HT-29 (cell line): ENCODE data around the gene SAMD4B. TPM values are rescaled to one million over a fixed set of nuclear protein-coding genes. Genes with fewer than 3 reads are reported as not detected.

ENCODE experiments used
- DNase-seq: peaks from one replicate; pipeline ENCODE4 v3.0.0-alpha.2; 2015; ENCODE audit warnings: low spot score
- total RNA-seq: library from RNA; depleted of rRNA; stranded (reverse); fragments of >200 nt; shearing (Covaris generic); gene quantifications from 2 replicates; pipeline ENCODE4 v1.2.3, GENCODE V29; 2014

SAMD4B gene
- total RNA-seq, 1 experiment from 2014 or later, result 230 TPM

DNA sequence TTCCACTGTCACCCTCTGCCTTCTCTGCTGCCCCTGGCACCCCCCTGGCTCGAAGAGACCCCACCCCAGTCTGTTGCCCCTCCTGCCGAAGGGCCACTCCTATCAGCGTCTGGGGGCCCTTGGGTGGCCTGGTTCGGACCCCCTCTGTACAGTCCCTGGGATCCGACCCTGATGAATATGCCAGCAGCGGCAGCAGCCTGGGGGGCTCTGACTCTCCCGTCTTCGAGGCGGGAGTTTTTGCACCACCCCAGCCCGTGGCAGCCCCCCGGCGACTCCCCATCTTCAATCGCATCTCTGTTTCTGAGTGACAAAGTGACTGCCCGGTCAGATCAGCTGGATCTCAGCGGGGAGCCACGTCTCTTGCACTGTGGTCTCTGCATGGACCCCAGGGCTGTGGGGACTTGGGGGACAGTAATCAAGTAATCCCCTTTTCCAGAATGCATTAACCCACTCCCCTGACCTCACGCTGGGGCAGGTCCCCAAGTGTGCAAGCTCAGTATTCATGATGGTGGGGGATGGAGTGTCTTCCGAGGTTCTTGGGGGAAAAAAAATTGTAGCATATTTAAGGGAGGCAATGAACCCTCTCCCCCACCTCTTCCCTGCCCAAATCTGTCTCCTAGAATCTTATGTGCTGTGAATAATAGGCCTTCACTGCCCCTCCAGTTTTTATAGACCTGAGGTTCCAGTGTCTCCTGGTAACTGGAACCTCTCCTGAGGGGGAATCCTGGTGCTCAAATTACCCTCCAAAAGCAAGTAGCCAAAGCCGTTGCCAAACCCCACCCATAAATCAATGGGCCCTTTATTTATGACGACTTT is 66.4 kb downstream of the SAMD4B start:
- DNase-seq, result no peak

DNA sequence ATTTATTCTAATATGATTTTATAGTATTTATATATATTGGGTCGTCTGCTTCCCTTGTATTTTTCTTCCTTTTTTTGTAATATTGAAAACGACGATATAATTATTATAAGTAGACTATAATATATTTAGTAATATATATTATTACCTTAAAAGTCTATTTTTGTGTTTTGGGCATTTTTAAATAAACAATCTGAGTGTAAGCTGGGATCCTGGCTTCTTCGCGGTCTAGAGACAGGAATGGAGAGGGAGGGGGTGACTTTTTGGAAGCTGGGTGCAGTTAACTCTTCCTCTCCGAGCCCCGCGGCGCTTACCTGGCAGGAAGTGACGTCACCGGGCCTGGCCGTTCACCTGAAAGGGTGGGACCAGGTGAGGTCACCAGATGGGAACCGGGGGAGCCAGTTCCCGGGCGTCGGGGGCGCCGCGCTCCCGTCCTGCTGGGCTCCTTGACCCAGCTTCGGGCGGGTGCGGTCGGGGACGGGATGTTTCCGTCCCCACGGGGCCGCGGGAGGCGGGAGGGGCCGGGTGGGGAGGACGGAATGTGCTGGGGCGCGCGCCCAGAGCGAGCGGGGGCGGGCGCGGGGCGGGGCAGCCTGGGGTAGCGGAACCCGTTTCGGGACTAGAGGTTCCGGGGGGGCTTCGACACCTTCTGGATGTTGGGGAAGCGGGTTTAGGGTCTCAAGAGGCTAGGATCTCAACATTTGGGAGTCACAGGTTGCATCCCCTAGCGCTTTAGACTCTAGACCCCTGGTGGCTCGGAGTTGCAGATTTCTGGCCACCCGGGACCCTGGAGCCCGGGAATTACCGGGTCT is 67.2 kb downstream of the SAMD4B start:
- DNase-seq, result peak; percentile 99

DNA sequence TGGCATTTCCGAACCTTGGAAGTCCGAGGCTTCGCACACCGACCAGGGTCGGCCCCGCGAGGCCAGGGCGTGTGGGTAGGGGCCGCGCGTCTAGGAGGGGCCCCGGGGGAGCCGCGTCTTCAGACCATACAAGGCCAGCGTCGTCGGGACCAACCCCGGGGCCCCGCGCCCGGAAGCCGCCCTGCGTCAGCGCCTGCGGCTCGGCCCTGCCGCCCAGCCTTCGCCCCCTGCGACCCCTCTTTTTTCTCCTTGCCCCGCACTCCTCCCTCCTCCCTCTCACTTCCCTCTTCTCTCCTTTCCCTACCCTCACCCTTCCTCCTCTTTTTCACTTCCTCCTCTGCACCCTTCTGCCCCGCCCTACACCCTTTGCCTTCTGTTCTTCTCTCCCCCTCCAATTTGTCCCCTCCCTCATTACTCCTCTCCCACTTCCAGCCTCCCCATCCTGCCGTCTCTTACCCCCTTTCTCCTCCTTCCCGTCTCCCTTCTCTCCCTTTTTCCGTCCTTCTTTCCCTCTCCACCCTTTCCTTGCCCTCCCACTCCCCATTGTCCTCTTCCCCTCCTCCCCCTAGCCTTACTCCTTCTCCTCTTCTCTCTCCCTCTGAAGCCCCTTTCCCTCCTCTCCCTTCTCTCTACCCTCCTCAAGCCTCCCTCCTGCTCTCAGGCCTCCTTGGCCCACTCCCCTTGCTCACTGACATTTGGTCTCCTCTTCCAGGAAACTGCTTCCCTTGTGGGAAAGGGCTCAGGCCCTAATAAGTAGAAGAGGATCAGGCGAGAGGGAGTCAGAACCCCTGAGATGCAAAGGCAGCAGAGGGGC is 68.0 kb downstream of the SAMD4B start:
- peak; percentile 81 for DNase-seq

DNA sequence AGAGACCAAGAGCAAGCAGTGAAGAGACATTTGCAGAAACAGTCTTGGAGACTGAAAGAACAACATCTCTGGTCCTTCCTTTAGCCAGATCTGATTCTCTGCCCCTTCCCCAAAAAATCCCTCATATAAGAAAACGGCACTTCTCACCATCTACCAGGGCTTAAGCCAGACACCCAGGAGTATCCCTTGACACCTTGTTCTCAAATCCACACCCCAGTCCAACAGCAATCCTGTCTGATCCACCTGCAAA is 68.5 kb downstream of the SAMD4B start:
- no peak for DNase-seq

DNA sequence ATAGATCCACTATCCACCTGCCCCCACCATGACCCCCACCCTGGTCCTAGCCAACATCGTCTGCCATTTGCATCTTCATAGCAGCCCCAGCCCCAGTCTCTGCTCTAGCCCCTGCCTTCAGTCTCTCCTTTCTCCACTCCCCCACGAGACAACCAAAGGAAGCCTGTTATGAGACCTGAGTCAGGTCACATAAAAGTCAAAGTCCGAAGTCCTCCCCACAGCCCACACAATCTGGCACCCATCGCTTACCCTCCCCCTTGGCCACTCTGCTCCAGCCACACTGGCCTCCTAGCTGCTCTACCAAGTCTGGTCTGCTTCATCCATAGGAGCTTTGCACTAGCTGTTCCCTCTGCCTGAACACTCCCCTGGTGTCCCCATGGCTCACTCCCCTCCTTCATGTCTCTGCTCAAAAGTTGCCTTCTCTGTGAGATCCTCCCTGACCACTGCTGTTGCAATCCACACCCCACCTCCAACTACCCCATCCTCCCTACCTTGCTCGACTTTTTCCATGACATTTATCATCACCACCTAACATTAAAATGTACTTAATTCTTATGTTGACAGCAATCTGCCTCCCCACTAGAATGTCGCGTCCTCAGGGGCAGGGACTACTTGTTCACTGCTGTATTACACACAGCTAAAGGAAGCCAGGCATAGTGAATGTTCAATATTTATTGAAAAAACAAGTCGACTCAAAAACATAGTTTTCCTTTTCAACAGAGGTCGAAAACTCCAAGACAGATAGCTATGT is 69.0 kb downstream of the SAMD4B start:
- DNase-seq, result peak; percentile 91

DNA sequence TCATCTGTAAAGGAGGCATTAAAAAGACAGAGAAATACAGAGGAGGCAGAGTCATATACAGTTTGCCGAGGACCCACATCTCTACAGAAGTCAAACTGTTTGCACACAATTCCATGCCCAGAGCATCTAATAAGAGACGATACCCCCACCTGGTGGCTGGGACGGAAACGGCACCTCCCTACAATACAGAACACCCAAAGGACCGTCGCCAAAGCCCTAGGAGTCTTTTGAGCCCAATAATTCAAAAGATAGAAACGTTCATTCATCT is 69.5 kb downstream of the SAMD4B start:
- peak; percentile 100 for DNase-seq

DNA sequence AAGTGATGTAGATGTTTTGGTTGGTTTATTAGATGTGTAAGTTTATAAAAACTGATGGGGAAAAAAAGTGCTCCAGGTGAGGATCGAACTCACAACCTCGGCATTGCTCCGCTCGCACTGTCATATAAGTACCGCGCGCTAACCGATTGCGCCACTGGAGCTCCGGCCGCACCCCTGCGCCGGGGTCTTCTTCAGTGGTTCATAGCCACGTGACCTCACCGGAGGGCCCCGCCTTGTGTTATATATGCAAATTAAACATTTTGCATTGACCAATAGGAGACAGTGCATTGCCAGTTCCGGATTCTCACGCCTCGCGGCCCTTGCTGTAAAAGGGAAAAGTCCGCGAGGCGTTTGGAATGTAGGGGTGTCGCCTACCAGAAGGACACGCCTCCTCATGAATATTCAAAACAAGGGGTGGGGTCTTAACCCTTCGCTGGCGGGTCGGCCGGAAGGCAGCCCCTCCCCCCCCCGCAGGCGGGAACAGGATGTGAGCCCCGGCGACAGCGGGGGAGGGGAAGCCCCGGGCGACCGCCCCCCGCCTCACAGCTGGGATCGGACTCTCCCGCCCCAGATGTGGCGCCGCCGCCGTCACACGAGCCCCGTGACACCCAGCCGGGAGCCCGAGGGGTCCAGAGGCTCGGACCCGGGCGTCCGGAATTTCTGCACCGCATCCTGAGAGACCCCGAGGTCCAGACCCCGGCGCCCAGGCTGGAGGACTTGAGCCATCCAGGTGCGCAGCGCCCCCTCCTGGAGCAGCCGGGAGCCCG is 70.1 kb downstream of the SAMD4B start, which contains the start of gene PLEKHG2:
Gene PLEKHG2 (plus strand): TSS at position 570 of the 767 bp plus-strand sequence. CDS start 1,418 bp downstream, outside the sequence.
- peak; percentile 100 for DNase-seq

DNA sequence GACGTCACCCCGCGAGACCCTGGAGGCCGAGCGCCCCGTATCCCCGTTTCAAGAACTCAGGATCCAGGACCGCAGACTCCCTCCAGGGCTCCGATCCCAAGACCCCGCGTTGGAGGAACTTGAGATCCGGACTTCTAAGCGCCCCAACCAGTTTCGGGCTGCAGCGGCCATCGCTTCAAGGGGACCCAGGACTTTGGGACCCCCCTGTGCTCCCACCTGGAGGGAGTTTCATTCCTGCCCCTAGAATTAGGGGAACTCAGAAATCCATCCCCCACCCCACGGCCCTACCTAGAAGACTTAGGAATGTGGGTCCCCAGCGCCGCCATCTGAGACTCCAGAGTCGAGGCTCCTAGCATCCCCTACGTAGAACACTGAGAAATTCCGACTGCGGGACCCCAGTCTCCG is 70.6 kb downstream of the SAMD4B start:
- no peak for DNase-seq

DNA sequence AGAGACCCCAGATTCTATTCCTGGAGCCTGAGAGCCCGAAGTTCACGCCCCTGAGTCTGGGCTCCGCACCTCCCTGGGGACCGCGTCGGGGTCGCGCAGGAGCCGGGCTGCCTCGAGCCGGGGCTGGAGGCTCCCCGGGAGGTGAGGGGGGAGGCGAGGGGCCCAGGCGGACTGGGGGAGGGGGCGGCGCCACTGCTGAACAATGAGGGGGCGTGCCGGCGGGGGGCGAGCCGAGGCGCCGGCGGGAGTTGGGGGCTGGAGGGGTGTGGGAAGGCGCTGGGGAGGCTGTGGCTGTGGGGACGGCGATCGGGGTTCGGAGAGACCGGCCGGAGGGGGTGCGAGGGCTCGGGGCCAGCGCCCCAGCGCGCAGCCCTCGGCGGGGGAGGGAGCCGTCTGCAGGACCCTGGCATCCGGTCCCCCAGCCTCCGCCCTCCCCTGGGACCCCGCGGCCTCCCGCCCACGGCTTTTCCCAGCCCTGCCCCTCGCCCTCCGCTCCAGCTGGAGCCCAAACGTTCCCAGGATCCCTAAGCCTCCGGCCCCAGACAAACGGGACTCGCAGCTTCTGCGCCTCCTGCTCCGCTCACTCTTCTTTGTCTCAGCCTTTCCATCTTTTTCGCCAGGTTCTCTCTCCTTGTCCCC is 71.2 kb downstream of the SAMD4B start:
- no peak for DNase-seq

DNA sequence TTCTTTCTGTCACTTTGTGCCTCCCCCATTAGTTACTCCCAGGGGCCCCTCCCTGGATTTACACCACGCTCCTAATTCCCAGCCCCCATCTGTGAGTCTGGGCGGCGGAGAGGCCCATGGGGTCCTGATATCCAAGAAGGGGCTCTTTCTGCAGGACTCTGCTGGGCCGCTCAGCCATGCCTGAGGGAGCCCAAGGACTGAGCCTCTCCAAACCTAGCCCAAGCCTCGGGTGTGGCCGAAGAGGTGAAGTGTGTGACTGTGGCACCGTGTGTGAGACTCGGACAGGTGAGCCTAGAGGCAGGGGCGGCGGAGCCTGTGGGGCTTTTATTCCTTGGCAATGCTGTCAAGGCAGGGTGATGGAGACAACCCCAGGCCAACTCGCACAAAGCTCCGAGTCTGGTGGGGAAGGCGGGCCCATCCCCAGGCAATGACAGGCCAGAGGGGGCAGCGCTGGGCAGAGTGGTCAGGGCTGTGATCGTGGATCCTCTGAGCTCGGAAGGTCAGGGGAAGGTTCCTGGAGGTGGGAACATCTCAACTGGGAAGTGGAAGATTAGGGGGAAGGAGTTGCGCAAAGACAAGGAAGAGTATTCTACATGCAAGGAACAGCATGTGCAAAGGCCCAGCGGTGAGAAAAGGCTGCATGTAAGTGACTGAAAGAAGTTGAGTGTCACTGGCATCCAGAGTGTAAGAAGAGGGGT is 71.8 kb downstream of the SAMD4B start:
- no peak for DNase-seq

DNA sequence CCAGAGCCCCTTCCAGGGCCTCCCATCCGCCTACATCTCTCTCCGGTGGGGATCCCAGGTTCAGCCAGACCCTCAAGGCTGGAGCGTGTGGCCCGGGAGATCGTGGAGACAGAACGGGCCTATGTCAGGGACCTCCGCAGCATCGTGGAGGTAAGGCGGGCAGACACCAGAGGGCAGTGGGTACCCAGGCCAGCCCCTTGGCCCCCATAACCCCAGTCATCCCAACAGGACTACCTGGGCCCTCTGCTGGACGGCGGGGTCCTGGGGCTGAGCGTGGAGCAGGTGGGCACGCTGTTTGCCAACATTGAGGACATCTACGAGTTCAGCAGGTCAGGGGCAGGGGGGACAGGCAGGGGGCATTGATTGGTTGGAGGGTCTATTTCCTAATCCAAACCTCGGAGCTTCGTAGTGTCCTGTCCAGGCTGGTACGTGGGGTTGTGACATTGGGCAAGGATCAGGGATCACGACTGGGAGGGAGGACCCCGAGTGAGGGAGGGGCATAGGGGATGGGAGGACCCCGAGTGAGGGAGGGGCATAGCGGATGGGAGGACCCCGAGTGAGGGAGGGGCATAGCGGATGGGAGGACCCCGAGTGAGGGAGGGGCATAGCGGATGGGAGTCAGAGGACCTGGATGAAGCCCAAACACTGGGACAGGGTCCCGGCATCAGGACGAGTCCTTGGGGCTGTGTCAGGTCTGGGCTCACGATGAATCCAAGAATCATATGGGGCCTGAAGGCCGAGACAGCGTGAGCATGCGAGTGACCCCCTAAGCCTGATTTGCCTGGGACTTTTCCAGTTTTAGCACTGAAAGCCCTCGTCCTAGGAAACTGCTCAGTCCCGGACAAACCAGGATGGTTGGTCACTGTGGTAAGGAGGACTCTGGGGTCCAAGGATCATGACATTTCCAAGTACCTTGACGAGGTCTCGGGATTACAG is 73.2 kb downstream of the SAMD4B start:
- no peak for DNase-seq

DNA sequence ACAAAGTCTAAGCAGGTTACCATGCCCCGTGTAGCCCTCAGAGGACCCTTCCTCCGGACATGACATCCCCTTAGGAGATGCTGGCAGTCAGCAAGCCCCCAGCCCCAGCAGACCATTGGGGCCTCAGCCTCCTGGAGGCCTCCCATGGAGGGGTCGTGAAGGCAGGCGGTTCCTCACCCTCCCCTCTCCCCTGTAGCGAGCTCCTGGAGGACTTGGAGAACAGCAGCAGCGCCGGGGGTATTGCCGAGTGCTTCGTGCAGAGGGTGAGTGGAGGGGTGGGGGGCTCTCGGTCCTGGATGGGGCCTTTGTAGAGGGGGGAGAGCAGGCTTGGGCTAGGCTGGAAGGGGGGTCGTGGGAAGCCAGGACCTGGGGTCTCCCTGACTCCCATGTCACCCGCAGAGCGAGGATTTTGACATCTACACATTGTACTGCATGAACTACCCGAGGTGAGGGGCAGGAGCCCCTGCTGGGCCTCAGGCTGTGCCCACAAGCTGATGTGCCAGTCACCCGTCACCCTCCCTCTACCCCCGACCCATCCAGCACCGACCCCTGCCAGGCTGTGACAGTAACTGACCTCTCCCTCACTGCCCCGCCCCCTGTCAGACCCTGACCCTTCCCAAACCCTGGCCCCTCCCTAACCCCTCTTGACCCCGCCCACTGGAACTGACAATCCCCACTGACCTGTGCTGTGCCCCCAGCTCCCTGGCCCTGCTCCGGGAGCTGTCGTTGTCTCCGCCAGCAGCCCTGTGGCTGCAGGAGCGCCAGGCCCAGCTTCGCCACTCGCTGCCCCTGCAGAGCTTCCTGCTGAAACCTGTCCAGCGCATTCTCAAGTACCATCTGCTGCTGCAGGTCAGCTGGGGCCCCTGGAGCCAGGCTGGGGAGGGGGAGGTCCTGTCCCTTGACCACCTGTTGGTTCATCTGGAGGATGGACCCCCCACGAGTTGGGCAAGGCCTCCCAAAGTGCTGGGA is 74.2 kb downstream of the SAMD4B start:
- DNase-seq, result no peak

DNA sequence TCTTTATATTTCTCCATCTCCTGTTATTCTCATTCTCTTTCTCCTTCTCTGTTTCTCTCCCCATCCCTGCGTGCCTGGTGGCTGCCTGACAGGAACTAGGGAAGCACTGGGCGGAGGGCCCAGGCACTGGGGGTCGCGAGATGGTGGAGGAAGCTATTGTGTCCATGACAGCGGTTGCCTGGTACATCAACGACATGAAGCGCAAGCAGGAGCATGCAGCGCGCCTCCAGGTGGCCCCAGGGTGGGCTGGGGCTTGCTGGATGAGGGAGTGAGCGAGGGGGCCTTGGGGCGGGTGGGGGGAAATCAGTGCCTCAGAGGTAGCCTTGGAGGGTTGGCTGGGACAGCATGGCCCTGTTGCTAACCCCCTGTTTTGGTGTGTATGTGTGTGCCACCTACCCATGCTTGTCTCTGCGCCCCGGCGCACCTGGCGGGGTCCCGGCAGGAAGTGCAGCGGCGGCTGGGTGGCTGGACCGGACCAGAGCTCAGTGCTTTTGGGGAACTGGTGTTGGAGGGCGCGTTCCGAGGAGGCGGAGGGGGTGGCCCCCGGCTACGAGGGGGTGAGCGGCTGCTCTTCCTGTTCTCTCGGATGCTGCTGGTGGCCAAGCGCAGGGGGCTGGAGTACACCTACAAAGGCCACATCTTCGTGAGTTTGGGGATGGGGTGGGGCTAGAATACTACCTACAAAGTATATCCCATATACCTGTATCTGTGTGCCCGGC is 75.4 kb downstream of the SAMD4B start:
- DNase-seq, result no peak

DNA sequence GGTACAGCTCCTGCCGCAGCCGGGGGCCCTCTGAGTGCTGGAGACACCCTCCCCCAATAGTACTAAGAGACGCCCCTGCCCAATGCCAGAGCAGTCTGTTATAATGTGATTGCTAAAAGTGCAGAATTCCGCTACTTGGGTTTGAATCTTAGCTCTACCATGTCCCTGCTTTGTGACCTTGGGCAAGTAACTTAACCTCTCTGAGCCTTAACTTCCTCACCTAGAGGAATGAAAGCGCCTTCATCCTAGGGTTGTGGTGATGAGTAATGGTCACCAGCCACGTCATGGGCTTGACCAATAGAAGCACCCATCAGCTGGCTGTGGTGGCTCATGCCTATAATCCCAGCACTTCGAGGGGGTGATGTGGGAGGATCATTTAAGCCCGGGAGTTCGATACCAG is 76.8 kb downstream of the SAMD4B start:
- DNase-seq, result no peak

DNA sequence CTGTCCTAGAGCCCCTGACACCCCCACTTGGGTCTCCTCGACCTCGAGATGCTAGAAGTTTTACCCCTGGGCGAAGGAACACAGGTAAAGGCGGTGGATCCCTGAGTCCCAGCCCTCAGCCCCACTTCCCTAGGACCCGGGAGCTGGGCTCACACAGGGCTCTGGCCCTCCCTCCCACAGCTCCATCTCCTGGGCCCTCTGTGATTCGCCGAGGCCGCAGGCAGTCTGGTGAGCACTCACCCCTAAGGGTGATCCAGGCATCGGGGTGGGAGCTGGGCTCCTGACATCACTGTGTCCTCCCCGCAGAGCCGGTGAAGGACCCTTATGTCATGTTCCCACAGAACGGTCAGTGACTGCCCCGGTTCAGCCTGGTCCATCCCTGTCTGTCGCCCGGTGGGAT is 78.5 kb downstream of the SAMD4B start:
- DNase-seq, result no peak

DNA sequence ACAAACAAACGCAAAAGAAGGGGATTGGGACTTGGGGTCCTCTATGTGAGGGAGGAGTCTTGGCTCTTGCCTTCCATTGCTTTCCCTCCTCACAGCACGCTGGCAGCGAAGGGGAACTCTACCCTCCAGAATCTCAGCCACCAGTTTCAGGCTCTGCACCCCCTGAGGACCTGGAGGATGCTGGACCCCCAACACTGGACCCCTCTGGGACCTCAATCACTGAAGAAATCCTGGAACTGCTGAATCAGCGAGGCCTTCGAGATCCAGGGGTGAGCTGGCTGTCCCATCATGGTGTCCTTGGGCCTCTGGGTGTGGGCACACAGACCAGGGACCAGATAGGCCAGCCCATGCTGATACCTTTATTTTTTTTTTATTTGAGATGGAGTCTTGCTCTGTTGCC is 79.8 kb downstream of the SAMD4B start:
- no peak for DNase-seq
